ENCODE data around the gene HDHD3.
"Not testable (repeated sequence)": the region's sequence is repeated elsewhere in the genome, so short reads cannot be mapped to it uniquely, and the experiment has no call there.

The HDHD3 gene

DNA sequence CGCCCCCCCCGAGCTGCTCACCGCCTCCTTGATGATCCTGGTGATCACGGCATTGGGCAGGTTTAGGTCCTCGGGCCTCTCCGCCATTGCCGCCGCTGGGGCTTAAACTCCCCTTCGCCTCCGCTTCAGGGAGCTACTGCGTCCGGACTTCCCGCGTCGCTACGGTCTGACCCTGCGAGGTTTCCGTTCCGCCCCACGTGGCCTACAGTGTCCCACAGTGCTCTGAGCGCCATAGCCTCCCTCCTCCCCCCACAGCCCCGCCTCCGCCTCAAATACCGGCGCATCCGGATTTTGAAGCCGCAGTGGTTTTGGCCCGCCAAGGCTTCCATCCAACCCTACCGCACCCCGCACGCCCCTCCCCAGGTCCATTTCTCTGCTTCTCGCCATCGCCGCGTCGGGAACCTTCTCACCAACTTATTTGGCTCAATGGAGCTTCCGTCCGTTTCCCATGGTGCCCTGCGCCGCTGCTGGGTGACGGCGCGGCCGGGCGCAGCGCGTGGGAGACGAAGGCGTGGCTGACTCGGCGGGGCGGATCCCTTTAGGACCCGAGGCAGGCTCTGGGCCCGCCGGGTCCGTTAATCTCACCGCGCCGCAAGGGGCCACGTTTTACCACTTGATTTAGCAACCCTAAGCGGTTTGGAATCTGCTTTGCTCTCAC lies 33.5 kb upstream of the HDHD3 start, which contains the start of the genes C9orf43 and POLE3:
TSS of gene C9orf43 (plus strand) at position 541 of the 658 bp plus-strand sequence. CDS start 2,747 bp downstream, outside the sequence.
TSS of gene POLE3 (minus strand) at position 469 of the 658 bp plus-strand sequence. CDS start at position 87, 382 bp downstream.
- Histone ChIP-seq H3K27me3 (ENCODE audit: insufficient read depth, low read depth, severe bottlenecking) (no peaks in the 10 kb centered on the region), H3K4me3 (ENCODE audit: low read depth, low read length) (peak within 1 kb of the TSS; percentile 82), H3K27ac (peak within 1 kb of the TSS; percentile 99), H3K36me3 (peaks cover 39% of the 10 kb centered on the region), H3K9me3 (ENCODE audit: severe bottlenecking) (no peaks in the 10 kb centered on the region)
- peak; percentile 99 for DNase-seq
- TF ChIP-seq, protein P1, sequence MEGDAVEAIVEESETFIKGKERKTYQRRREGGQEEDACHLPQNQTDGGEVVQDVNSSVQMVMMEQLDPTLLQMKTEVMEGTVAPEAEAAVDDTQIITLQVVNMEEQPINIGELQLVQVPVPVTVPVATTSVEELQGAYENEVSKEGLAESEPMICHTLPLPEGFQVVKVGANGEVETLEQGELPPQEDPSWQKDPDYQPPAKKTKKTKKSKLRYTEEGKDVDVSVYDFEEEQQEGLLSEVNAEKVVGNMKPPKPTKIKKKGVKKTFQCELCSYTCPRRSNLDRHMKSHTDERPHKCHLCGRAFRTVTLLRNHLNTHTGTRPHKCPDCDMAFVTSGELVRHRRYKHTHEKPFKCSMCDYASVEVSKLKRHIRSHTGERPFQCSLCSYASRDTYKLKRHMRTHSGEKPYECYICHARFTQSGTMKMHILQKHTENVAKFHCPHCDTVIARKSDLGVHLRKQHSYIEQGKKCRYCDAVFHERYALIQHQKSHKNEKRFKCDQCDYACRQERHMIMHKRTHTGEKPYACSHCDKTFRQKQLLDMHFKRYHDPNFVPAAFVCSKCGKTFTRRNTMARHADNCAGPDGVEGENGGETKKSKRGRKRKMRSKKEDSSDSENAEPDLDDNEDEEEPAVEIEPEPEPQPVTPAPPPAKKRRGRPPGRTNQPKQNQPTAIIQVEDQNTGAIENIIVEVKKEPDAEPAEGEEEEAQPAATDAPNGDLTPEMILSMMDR (IDR thresholded peaks at IDR 0.05; ENCODE audit: low read depth, low read length): no peak

DNA sequence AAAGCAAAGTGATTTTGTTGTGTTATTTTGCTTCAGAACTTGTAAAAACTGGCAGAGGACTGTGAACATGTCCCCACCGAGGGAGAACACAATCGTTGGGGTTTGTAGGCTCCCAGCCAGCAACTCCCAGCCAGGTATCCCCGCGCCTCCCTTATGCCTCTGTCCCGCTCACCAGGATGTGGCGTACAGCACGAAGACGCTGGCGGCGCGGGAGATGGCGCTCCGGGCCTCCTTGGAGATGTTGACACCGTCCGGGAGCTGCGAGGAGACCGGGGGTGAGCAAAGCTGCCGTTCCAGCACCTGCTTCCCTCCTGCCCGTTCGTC lies 33.1 kb upstream of the HDHD3 start:
- no peak for DNase-seq
- H3K9me3 ChIP-seq (ENCODE audit: severe bottlenecking): no peaks in the 10 kb centered on the region
- H3K27ac ChIP-seq: peak overlapping the region; percentile 99
- peaks cover 39% of the 10 kb centered on the region for H3K36me3 ChIP-seq
- TF ChIP-seq, protein P1 (IDR thresholded peaks at IDR 0.05; ENCODE audit: low read depth, low read length): no peak
- peak overlapping the region; percentile 82 for H3K4me3 ChIP-seq (ENCODE audit: low read depth, low read length)
- H3K27me3 ChIP-seq (ENCODE audit: insufficient read depth, low read depth, severe bottlenecking): no peaks in the 10 kb centered on the region

DNA sequence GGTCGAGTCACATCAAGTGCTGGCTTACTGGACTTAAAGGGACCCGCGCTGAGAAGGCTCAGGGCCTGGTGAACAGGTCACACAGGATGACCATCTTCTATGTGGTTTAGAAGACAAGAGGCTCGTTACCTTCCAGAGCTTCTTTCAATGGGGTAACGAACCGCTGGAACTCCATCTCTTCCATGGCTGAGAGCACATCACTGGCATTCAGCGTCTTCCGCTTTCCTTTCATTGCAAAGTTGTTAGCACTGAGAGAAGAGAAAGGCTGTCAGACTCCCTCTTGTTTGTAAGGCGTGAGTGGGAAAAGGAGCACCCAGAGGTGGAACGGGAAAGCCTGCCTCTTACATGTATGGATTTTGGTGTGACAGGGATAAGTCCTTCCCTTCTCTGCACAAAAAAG lies 32.7 kb upstream of the HDHD3 start:
- no peak for DNase-seq
- Histone ChIP-seq H3K27ac (peak overlapping the region; percentile 99), H3K9me3 (ENCODE audit: severe bottlenecking) (no peaks in the 10 kb centered on the region), H3K36me3 (peaks cover 39% of the 10 kb centered on the region), H3K4me3 (ENCODE audit: low read depth, low read length) (peak overlapping the region; percentile 82), H3K27me3 (ENCODE audit: insufficient read depth, low read depth, severe bottlenecking) (no peaks in the 10 kb centered on the region)
- TF ChIP-seq, protein P1 (IDR thresholded peaks at IDR 0.05; ENCODE audit: low read depth, low read length): no peak

DNA sequence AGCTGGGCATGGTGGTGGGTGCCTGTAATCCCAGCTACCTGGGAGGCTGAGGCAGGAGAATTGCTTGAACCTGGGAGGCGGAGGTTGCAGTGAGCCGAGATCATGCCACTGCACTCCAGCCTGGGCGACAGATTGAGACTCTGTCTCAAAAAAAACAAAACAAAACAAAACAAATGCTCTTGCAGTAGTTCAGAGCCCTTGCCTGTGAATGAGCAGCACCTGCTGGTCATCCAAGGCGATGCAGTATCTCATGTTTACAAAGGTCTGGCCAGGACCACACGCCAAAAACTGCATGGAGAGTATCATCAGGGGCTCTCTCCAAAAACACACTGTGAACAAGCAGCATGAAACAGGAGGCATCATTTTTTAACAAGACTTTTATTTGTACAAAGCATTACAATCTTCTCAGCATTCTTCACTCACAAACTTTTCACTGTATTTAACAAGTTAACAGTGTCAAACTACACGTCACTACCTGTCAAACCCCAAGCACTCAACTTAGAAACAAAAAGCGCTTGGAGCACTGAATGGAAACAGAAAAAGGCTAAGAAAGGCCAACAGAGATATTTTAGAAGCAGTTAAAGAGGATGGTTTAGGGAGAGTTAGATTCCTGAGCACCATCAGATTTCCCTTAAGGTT lies 30.2 kb upstream of the HDHD3 start:
- not testable (repeated sequence) for H3K4me3 ChIP-seq (ENCODE audit: low read depth, low read length); H3K9me3 ChIP-seq (ENCODE audit: severe bottlenecking); H3K27me3 ChIP-seq (ENCODE audit: insufficient read depth, low read depth, severe bottlenecking)
- DNase-seq: peak; percentile 82
- H3K36me3 ChIP-seq: peaks cover 39% of the 10 kb centered on the region
- TF ChIP-seq, protein P1 (IDR thresholded peaks at IDR 0.05; ENCODE audit: low read depth, low read length): peak; percentile 94
- H3K27ac ChIP-seq: peak overlapping the region; percentile 39

DNA sequence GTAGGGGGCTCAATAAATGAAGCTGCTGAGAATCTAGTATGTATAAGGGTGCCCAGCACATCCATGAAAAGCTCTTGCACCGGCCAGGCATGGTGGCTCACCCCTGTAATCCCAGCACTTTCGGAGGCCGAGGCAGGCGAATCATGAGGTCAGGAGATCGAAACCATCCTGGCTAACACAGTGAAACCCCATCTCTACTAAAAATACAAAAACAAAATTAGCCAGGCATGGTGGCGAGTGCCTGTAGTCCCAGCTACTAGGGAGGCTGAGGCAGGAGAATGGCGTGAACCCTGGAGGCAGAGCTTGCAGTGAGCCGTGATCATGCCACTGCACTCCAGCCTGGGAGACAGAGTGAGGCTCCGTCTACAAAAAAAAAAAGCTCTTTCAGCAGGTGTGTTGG lies 29.6 kb upstream of the HDHD3 start:
- H3K27ac ChIP-seq: peak overlapping the region; percentile 36
- H3K4me3 ChIP-seq (ENCODE audit: low read depth, low read length); DNase-seq; H3K27me3 ChIP-seq (ENCODE audit: insufficient read depth, low read depth, severe bottlenecking); H3K9me3 ChIP-seq (ENCODE audit: severe bottlenecking): not testable (repeated sequence)
- H3K36me3 ChIP-seq: peaks cover 39% of the 10 kb centered on the region

DNA sequence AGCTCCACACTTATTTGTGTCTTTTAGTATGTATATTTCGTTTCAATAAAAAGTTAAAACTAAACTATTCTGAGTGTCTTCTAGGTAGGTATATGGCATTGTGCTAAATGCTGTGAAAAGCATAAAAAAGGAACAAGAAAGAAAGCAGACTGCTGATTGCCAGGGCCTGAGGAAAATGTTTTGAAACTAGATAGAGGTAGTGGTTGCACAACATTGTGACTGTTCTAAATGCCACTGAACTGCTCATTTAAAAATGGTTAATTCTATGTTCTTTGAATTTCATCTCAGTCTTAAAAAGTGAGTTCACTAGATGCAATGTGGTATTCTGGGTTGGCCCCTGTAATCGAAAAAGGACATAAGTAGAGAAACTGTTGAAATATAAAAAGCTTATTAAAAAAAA lies 26.9 kb upstream of the HDHD3 start:
- TF ChIP-seq, protein P1 (IDR thresholded peaks at IDR 0.05; ENCODE audit: low read depth, low read length): no peak
- Histone ChIP-seq H3K4me3 (ENCODE audit: low read depth, low read length) (no peak overlapping the region), H3K27me3 (ENCODE audit: insufficient read depth, low read depth, severe bottlenecking) (no peaks in the 10 kb centered on the region), H3K9me3 (ENCODE audit: severe bottlenecking) (no peaks in the 10 kb centered on the region), H3K27ac (no peak overlapping the region), H3K36me3 (peaks cover 25% of the 10 kb centered on the region)
- no peak for DNase-seq

Measured in WERI-Rb-1 (cell line).